IMR-90 (cell line): ENCODE data around the gene DNAH8. TPM values are rescaled to one million over a fixed set of nuclear protein-coding genes. Genes with fewer than 3 reads are reported as not detected.

Experiments used
- ATAC-seq: fragments of 200-7000 bp; cut with Tn5 transposase; 2 replicates; pipeline ENCODE4 v1.9.1; 2020; ENCODE audit warnings: low read depth, mild to moderate bottlenecking, moderate library complexity
- BruUV-seq: library from RNA; stranded (reverse); fragments of 400-500 nt; replicated peaks from 2 replicates; lab custom pipeline; 2021; lab: Mats Ljungman, UMichigan
- CTCF ChIA-PET: fragments of 300-600 bp; formaldehyde crosslinking; extraction: SDS; loops from one replicate; lab custom pipeline; 2021; ENCODE audit warnings: antibody characterized with exemption; lab: Yijun Ruan, JAX
- POLR2A ChIA-PET: fragments of 300-600 bp; sonication (Branson Sonifier 250); formaldehyde crosslinking; loops from one replicate; lab custom pipeline; 2022; ENCODE audit warnings: antibody characterized with exemption; ENCODE audit not compliant: unreplicated experiment; lab: Charles Lee
- DNase-seq: peaks from one replicate; pipeline ENCODE4 v3.0.0; 2013
- H2AFZ ChIP-seq: replicated peaks from 2 replicates; pipeline ENCODE3; 2013; ENCODE audit warnings: low read length, mild to moderate bottlenecking; ENCODE audit not compliant: poor library complexity
- H2AK5ac ChIP-seq: 2 replicates; pipeline ENCODE4 v1.6.1; 2013; ENCODE audit warnings: low read depth, low read length, inconsistent platforms
- H2AK9ac ChIP-seq: replicated peaks from 2 replicates; pipeline ENCODE3; 2013; ENCODE audit warnings: mild to moderate bottlenecking, low read depth, low read length, moderate library complexity; ENCODE audit not compliant: poor library complexity
- H2BK120ac ChIP-seq: 2 replicates; pipeline ENCODE4 v1.6.1; 2013; ENCODE audit warnings: low read depth, low read length, inconsistent platforms
- H2BK15ac ChIP-seq: 3 replicates; pipeline ENCODE4 v1.6.1; 2013; ENCODE audit warnings: low read depth, low read length, inconsistent platforms
- H2BK20ac ChIP-seq: 2 replicates; pipeline ENCODE4 v1.6.1; 2013; ENCODE audit warnings: low read depth, mild to moderate bottlenecking, inconsistent platforms, low read length, moderate library complexity
- H2BK5ac ChIP-seq: 2 replicates; pipeline ENCODE4 v1.6.1; 2013; ENCODE audit warnings: mild to moderate bottlenecking, low read depth, low read length, inconsistent platforms; ENCODE audit not compliant: poor library complexity, severe bottlenecking
- H3K14ac ChIP-seq: replicated peaks from 2 replicates; pipeline ENCODE4 v1.6.1; 2013; ENCODE audit warnings: low read depth, low read length, inconsistent platforms
- H3K18ac ChIP-seq: 2 replicates; pipeline ENCODE4 v1.6.1; 2013; ENCODE audit warnings: low read depth, low read length, control low read depth
- H3K23ac ChIP-seq: 2 replicates; pipeline ENCODE4 v1.6.1; 2013; ENCODE audit warnings: low read depth, low read length, inconsistent platforms
- H3K27ac ChIP-seq: 2 replicates; pipeline ENCODE4 v1.5.1; 2013; ENCODE audit warnings: mild to moderate bottlenecking, control low read depth, low read length; ENCODE audit not compliant: insufficient read depth
- H3K27me3 ChIP-seq: 2 replicates; pipeline ENCODE4 v1.6.1; 2013; ENCODE audit warnings: low read length; ENCODE audit not compliant: control insufficient read depth, insufficient read depth
- H3K36me3 ChIP-seq: 2 replicates; pipeline ENCODE4 v1.6.1; 2013; ENCODE audit warnings: low read length, mixed read lengths; ENCODE audit not compliant: control insufficient read depth, insufficient read depth
- H3K4ac ChIP-seq: 2 replicates; pipeline ENCODE4 v1.6.1; 2013; ENCODE audit warnings: low read depth, low read length, inconsistent platforms
- H3K4me1 ChIP-seq: 2 replicates; pipeline ENCODE4 v1.6.1; 2013; ENCODE audit warnings: low read length, mixed read lengths; ENCODE audit not compliant: control insufficient read depth, insufficient read depth
- H3K4me2 ChIP-seq: 2 replicates; pipeline ENCODE4 v1.6.1; 2013; ENCODE audit warnings: low read depth, mild to moderate bottlenecking, control low read depth, low read length, moderate library complexity
- H3K4me3 ChIP-seq: 2 replicates; pipeline ENCODE4 v1.5.1; 2013; ENCODE audit warnings: low read depth, mild to moderate bottlenecking, control low read depth, low read length, moderate library complexity; ENCODE audit not compliant: insufficient read depth
- H3K56ac ChIP-seq: 2 replicates; pipeline ENCODE4 v1.6.1; 2013; ENCODE audit warnings: low read length, inconsistent platforms; ENCODE audit not compliant: insufficient read depth; ENCODE audit errors: extremely low read depth
- H3K79me1 ChIP-seq, 2 experiments: 2 replicates each; pipeline ENCODE4 v1.6.1; 2013; ENCODE audit warnings: low read length in 2 of 2, inconsistent platforms in 1 of 2, low read depth in 1 of 2
- H3K9ac ChIP-seq: 2 replicates; pipeline ENCODE4 v1.6.1; 2013; ENCODE audit warnings: low read depth, low read length, control low read depth
- H3K9me1 ChIP-seq: 2 replicates; pipeline ENCODE4 v1.6.1; 2013; ENCODE audit warnings: low read length, inconsistent platforms; ENCODE audit not compliant: insufficient read depth
- H3K9me3 ChIP-seq: 2 replicates; pipeline ENCODE4 v1.6.1; 2013; ENCODE audit warnings: low read length; ENCODE audit not compliant: control insufficient read depth, insufficient read depth
- H4K20me1 ChIP-seq: 2 replicates; pipeline ENCODE4 v1.6.1; 2013; ENCODE audit warnings: low read length, inconsistent platforms; ENCODE audit not compliant: insufficient read depth
- H4K5ac ChIP-seq: 2 replicates; pipeline ENCODE4 v1.6.1; 2013; ENCODE audit warnings: mild to moderate bottlenecking, low read depth, low read length, control low read depth
- H4K8ac ChIP-seq, 2 experiments: 2 replicates each; pipeline ENCODE4 v1.6.1; 2013; ENCODE audit warnings: low read depth in 2 of 2, low read length in 2 of 2, control low read depth in 1 of 2, inconsistent platforms in 1 of 2
- H4K91ac ChIP-seq: 2 replicates; pipeline ENCODE4 v1.6.1; 2013; ENCODE audit warnings: low read depth, low read length, inconsistent platforms; ENCODE audit not compliant: insufficient read depth
- FOS ChIP-seq: fragments of 150-350 bp; IDR thresholded peaks from 2 replicates; pipeline ENCODE4 v1.6.1; 2016; ENCODE audit warnings: low read depth, low read length
- MAFK ChIP-seq: IDR thresholded peaks from 2 replicates; pipeline ENCODE4 v1.6.1; 2012; ENCODE audit warnings: low read depth, low read length, improper control_type of control experiment
- MAZ ChIP-seq: IDR thresholded peaks from 2 replicates; pipeline ENCODE4 v1.6.1; 2012; ENCODE audit warnings: low read depth, mild to moderate bottlenecking, low read length, improper control_type of control experiment, moderate library complexity, borderline replicate concordance
- NFE2L2 ChIP-seq: fragments of 150-350 bp; IDR thresholded peaks from 2 replicates; pipeline ENCODE4 v1.6.1; 2016; ENCODE audit warnings: low read depth, mild to moderate bottlenecking, low read length
- RCOR1 ChIP-seq: IDR thresholded peaks from 2 replicates; pipeline ENCODE4 v1.6.1; 2012; ENCODE audit warnings: mild to moderate bottlenecking, low read length, improper control_type of control experiment; ENCODE audit not compliant: insufficient replicate concordance
- WGBS, 2 experiments: methylation state at CpG; one replicate each; pipeline versions ENCODE4 v1.1.5 to v1.1.7; 2013; ENCODE audit warnings: missing lambda C conversion rate in 2 of 2; ENCODE audit not compliant: insufficient read length in 1 of 2; ENCODE audit errors: extremely low coverage in 2 of 2; 5-methylcytosine and 5-hydroxymethylcytosine counted together
- dilution Hi-C: fragments of 300-500 bp; cut with HindIII; formaldehyde crosslinking; loops from one replicate; pipeline ENCODE4 v1.14.3; 2018; ENCODE audit warnings: low sequenced_read_pairs; ENCODE audit not compliant: unreplicated experiment
- in situ Hi-C: fragments of 300-500 bp; cut with MboI; formaldehyde crosslinking; loops from 3 replicates; pipeline ENCODE4 v1.14.3; 2019; ENCODE audit warnings: low sequenced_read_pairs, inconsistent platforms, mixed read lengths
- intact Hi-C: fragments of 100-400 bp; cut with micrococcal nuclease; formaldehyde crosslinking; loops from 2 replicates; pipeline ENCODE4 v1.10.0; 2022
- polyA plus RNA-seq, 3 experiments: library from polyadenylated mRNA; depleted of rRNA; stranded (reverse); fragments of >200 nt; gene quantifications; 2 replicates each; pipeline ENCODE4 v1.2.3, GENCODE V29; 2012; ENCODE audit warnings: low replicate concordance in 1 of 3
- total RNA-seq: library from RNA; depleted of rRNA; stranded (reverse); fragments of >200 nt; gene quantifications from 2 replicates; pipeline ENCODE4 v1.2.3, GENCODE V29; 2012
- TF ChIP-seq, protein P1 (sequence below): conservative IDR thresholded peaks from 2 replicates; pipeline ENCODE4 v1.5.1; 2012; ENCODE audit warnings: mild to moderate bottlenecking, low read depth, low read length, improper control_type of control experiment
- TF ChIP-seq, protein P2 (sequence below): fragments of 150-350 bp; IDR thresholded peaks from 2 replicates; pipeline ENCODE4 v1.6.1; 2017; ENCODE audit warnings: mild to moderate bottlenecking, antibody characterized with exemption, low read length, low read depth

The DNAH8 gene
- total and polyA plus RNA-seq, 2 of the 4 experiments (the other 2 are of a cell fraction), result not detected

DNA sequence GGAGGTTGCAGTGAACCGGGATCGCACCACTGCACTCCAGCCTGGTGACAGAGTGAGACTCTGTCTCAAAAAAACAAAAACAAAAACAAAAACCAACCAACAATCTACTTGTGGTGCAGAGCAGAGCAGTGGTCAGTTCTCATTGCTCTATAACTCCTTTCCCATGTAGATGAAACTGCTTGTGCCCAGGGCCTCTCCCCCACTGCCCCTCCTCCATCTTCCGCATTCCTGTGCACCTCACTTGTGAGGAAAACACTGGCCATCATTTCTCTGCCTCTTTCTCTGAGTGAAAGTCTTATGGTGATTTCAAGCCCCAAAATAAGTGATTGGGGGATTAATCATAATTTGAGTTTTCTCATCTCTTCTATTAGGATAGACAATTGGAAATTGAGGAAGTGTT lies 269.6 kb downstream of the DNAH8 start:
- no peak overlapping the region for H3K18ac ChIP-seq
- H3K4me2 ChIP-seq, result no peak overlapping the region
- no TSS peak for BruUV-seq
- H2BK120ac ChIP-seq, result no peak overlapping the region
- H3K4ac ChIP-seq, result no peak overlapping the region
- H2AFZ ChIP-seq, result no peak overlapping the region
- no peaks in the 10 kb centered on the region for H3K36me3 ChIP-seq
- H4K20me1 ChIP-seq, result no peaks in the 10 kb centered on the region
- no peak overlapping the region for H3K4me3 ChIP-seq
- H3K14ac ChIP-seq, result no peak overlapping the region
- H4K91ac ChIP-seq, result no peak overlapping the region
- in situ Hi-C loops, result no loop called here
- POLR2A ChIA-PET, result no interaction called here
- no peak for ATAC-seq
- H3K23ac ChIP-seq, result no peak overlapping the region
- H2BK5ac ChIP-seq, result no peak overlapping the region
- H3K9ac ChIP-seq, result no peak overlapping the region
- H3K79me1 ChIP-seq, result no peaks in the 10 kb centered on the region
- no peak overlapping the region for H2AK9ac ChIP-seq
- H3K9me1 ChIP-seq, result no peaks in the 10 kb centered on the region
- H2AK5ac ChIP-seq, result no peak overlapping the region
- CTCF ChIA-PET, result no interaction called here
- no peak for DNase-seq
- TF ChIP-seq MAZ, result no peak
- TF ChIP-seq FOS, result no peak
- TF ChIP-seq, protein P1, sequence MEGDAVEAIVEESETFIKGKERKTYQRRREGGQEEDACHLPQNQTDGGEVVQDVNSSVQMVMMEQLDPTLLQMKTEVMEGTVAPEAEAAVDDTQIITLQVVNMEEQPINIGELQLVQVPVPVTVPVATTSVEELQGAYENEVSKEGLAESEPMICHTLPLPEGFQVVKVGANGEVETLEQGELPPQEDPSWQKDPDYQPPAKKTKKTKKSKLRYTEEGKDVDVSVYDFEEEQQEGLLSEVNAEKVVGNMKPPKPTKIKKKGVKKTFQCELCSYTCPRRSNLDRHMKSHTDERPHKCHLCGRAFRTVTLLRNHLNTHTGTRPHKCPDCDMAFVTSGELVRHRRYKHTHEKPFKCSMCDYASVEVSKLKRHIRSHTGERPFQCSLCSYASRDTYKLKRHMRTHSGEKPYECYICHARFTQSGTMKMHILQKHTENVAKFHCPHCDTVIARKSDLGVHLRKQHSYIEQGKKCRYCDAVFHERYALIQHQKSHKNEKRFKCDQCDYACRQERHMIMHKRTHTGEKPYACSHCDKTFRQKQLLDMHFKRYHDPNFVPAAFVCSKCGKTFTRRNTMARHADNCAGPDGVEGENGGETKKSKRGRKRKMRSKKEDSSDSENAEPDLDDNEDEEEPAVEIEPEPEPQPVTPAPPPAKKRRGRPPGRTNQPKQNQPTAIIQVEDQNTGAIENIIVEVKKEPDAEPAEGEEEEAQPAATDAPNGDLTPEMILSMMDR, result no peak
- no peak for TF ChIP-seq RCOR1
- TF ChIP-seq, protein P2, sequence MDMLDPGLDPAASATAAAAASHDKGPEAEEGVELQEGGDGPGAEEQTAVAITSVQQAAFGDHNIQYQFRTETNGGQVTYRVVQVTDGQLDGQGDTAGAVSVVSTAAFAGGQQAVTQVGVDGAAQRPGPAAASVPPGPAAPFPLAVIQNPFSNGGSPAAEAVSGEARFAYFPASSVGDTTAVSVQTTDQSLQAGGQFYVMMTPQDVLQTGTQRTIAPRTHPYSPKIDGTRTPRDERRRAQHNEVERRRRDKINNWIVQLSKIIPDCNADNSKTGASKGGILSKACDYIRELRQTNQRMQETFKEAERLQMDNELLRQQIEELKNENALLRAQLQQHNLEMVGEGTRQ, result no peak
- no peak for TF ChIP-seq MAFK
- no peak for TF ChIP-seq NFE2L2
- H2BK15ac ChIP-seq, result no peak overlapping the region
- no peak overlapping the region for H3K56ac ChIP-seq
- no peak overlapping the region for H2BK20ac ChIP-seq
- WGBS, 2 experiments, result no CpG with 5 or more reads among the region's 3 CpGs
- dilution Hi-C loops, result no loop called here
- H3K9me3 ChIP-seq, result no peaks in the 10 kb centered on the region
- H4K8ac ChIP-seq, result no peak overlapping the region
- no peaks in the 10 kb centered on the region for H3K27me3 ChIP-seq
- no peaks in the 10 kb centered on the region for H3K4me1 ChIP-seq
- intact Hi-C loops, result no loop called here
- H3K27ac ChIP-seq, result no peak overlapping the region
- H4K5ac ChIP-seq, result no peak overlapping the region
